Measurements from ENCODE around the gene ZNF821. TPM values are rescaled to one million over a fixed set of nuclear protein-coding genes. Genes with fewer than 3 reads are reported as not detected.
"Not testable (repeated sequence)": the region's sequence is repeated elsewhere in the genome, so short reads cannot be mapped to it uniquely, and the experiment has no call there.

The ZNF821 gene
- total and polyA plus RNA-seq, 7 donors: 0.87 to 6.1 (median 3.9) TPM

DNA sequence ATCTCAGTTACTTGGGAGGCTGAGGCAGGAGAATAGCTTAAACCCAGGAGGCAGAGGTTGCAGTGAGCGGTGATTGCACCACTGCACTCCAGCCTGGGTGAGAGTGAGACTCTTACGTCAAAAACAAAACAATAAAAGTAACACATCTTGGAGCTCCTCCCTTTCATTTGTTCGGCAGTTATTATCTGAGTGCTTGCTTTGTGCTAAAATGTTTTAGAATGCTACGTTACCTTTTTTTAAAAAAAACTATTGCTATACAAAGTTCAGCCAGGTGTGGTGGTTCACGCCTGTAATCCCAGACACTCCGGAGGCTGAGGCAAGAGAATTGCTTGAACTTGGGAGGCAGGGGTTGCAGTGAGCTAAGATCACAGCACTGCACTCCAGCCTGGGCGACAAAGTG lies 27.1 kb upstream of the ZNF821 start:
- H3K4me3 ChIP-seq: no peak overlapping the region
- no peaks in the 10 kb centered on the region for H3K9me3 ChIP-seq
- H3K4me1 ChIP-seq: peaks cover 36% of the 10 kb centered on the region
- no peak for TF ChIP-seq CTCF (IDR thresholded peaks at IDR 0.05)
- peaks cover 2 to 7% of the 10 kb centered on the region in 2 donors for H3K36me3 ChIP-seq (ENCODE audit: insufficient read depth in 1 of 2, low read depth in 1 of 2)
- H3K27me3 ChIP-seq (ENCODE audit: insufficient read depth in 3 of 3, low read length in 2 of 3): no peaks in the 10 kb centered on the region
- 86 to 89% (median 89%) methylated on average over 7 of the region's 7 CpGs for WGBS, 3 donors
- no peak overlapping the region for H3K27ac ChIP-seq
- DNase-seq: no peak
- intact Hi-C loops (cut with DNase I): no loop called here
- ATAC-seq: no peak

- H3K36me3 ChIP-seq (ENCODE audit: insufficient read depth in 1 of 2, low read depth in 1 of 2); intact Hi-C loops (cut with DNase I); H3K27ac ChIP-seq; H3K4me3 ChIP-seq; ATAC-seq; DNase-seq; H3K27me3 ChIP-seq (ENCODE audit: insufficient read depth in 3 of 3, low read length in 2 of 3); H3K9me3 ChIP-seq: not testable (repeated sequence)
- peaks cover 31% of the 10 kb centered on the region for H3K4me1 ChIP-seq
- WGBS, 3 donors: 80 to 91% (median 80%) methylated on average over 6 of the region's 6 CpGs
These were observed 21.8 kb upstream of the ZNF821 start for GRCh38 chr16:71905765-71906164.

GRCh38 chr16:71904239-71904638 lies 20.3 kb upstream of the ZNF821 start:
- no peak overlapping the region for H3K27ac ChIP-seq
- no peak for TF ChIP-seq CTCF (IDR thresholded peaks at IDR 0.05)
- no peak for DNase-seq
- intact Hi-C loops (cut with DNase I): no loop called here
- H3K4me3 ChIP-seq: no peak overlapping the region
- H3K36me3 ChIP-seq (ENCODE audit: insufficient read depth in 1 of 2, low read depth in 1 of 2): no peaks in the 10 kb centered on the region
- no peaks in the 10 kb centered on the region for H3K9me3 ChIP-seq
- no peak for ATAC-seq
- no peaks in the 10 kb centered on the region for H3K27me3 ChIP-seq (ENCODE audit: insufficient read depth in 3 of 3, low read length in 2 of 3)
- peaks cover 41% of the 10 kb centered on the region for H3K4me1 ChIP-seq
- WGBS, 3 donors: 70 to 91% (median 71%) methylated on average over 9 of the region's 9 CpGs

GRCh38 chr16:71903608-71904007 lies 19.6 kb upstream of the ZNF821 start:
- ATAC-seq: peak in 2 of 4 donors; percentile 36 to 48
- Histone ChIP-seq H3K9me3 (no peaks in the 10 kb centered on the region), H3K4me3 (no peak overlapping the region), H3K4me1 (peaks cover 45% of the 10 kb centered on the region), H3K27me3 (ENCODE audit: insufficient read depth in 3 of 3, low read length in 2 of 3) (no peaks in the 10 kb centered on the region), H3K27ac (peak overlapping the region; percentile 33), H3K36me3 (ENCODE audit: insufficient read depth in 1 of 2, low read depth in 1 of 2) (no peaks in the 10 kb centered on the region)
- WGBS, 3 donors: 66 to 80% (median 67%) methylated on average over 2 of the region's 2 CpGs
- DNase-seq: no peak
- intact Hi-C loops (cut with DNase I): no loop called here
- no peak for TF ChIP-seq CTCF (IDR thresholded peaks at IDR 0.05)

DNA sequence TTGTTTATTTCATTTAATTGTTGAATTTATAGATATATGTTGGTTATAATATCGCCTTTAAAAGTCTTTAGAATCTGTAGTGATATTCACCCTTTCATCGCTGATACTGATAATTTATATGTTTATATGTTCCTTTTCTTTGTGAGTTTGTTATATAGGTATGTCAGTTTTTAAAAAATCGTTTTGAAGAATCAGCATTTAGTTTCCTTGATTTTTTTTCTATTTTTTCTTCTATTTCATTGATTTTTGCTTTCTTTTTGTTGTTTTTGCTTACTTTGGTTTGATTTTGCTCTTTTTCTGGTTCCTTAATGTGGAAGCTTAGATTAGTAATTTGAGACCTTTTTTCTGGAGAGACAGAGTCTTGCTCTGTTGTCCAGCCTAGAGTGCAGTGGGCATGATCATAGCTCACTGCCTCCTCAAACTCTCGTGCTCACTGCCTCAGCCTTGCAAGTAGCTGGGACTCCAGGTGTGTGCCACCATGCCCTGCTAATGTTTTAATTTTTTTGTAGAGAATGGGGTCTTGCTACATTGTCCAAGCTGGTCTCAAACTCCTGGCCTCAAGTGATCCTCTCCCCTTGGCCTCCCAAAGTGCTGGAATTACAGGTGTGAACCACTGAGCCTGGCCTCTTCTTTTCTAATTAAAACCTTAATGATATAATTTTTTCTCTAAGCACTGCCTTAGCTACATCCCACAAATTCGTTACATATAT lies 18.8 kb upstream of the ZNF821 start:
- Histone ChIP-seq H3K4me3 (no peak overlapping the region), H3K4me1 (peaks cover 42% of the 10 kb centered on the region), H3K27me3 (ENCODE audit: insufficient read depth in 3 of 3, low read length in 2 of 3) (no peaks in the 10 kb centered on the region), H3K9me3 (no peaks in the 10 kb centered on the region), H3K27ac (no peak overlapping the region), H3K36me3 (ENCODE audit: insufficient read depth in 1 of 2, low read depth in 1 of 2) (no peaks in the 10 kb centered on the region)
- TF ChIP-seq CTCF (IDR thresholded peaks at IDR 0.05): no peak
- no peak for ATAC-seq
- DNase-seq: no peak
- intact Hi-C loops (cut with DNase I): no loop called here
- WGBS, 3 donors: 90 to 91% (median 90%) methylated on average over 5 of the region's 5 CpGs
